Right ventricle myocardium superior (tissue), 1 donor: ENCODE data around the gene DDX55. TPM values are rescaled to one million over a fixed set of nuclear protein-coding genes. Genes with fewer than 3 reads are reported as not detected.
"Not testable (repeated sequence)": the region's sequence is repeated elsewhere in the genome, so short reads cannot be mapped to it uniquely, and the experiment has no call there.

ENCODE experiments used
- ATAC-seq: fragments of 200-7000 bp; cut with Tn5 transposase; one replicate; pipeline ENCODE4 v1.9.1; 2020; ENCODE audit warnings: mild to moderate bottlenecking; ENCODE audit not compliant: poor library complexity
- DNase-seq: peaks from one replicate; pipeline ENCODE4 v3.0.0-alpha.2; 2020
- intact Hi-C: fragments of 100-400 bp; cut with DNase I; formaldehyde crosslinking; loops from one replicate; pipeline ENCODE4 v1.11.2; 2022
- total RNA-seq: library from RNA; stranded (reverse); fragmentation: NEBNext Ultra II Directional; extraction: Animal tissue kit (Norgen Biotek cat#: 25700); gene quantifications from one replicate; pipeline ENCODE4 v1.2.1, GENCODE V29; 2021
- donor health status: DM: no; HTN: yes; CAD: no; lungs with severe emphysema.

DDX55 gene
- total RNA-seq, 1 donor from 2014 or later, result 4.0 TPM

DNA sequence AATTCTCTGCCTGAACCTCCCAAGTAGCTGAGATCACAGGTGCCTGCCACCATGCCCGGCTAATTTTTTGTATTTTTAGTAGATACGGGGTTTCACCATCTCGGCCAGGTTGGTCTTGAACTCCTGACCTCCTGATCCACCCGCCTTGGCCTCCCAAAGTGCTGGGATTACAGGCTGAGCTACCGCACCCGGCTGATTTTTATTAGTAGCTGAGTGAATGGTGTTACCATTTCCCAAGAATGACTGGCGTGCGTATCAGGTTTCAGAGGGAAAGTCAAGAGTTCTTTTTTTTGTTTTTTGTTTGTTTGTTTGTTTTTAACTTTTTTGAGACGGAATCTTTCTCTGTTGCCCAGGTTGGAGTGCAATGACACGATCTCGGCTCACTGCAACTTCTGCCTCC lies 1.6 kb downstream of the DDX55 start:
- intact Hi-C loops, DNase-seq, ATAC-seq: not testable (repeated sequence)

DNA sequence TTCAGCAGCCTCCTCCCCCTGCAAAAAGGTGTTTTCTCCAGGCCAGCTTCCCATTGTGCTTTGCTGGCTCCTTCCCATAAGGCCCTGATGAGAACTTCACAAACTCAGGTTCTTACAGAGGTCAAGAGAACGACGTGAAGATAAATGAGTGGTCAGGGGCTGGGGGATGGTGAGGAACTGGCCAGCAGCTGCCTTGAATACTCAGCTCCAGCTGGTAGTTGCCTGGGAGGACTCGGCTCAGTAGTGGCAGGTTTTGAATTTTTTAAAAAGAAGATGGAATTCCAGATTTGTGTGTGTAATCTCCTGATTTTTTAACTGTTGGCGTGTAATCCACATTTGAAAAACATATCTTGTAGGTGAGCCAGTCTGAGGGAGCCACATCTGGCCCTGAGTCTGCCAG lies 5.9 kb downstream of the DDX55 start:
- intact Hi-C loops, result no loop called here
- no peak for ATAC-seq
- no peak for DNase-seq

DNA sequence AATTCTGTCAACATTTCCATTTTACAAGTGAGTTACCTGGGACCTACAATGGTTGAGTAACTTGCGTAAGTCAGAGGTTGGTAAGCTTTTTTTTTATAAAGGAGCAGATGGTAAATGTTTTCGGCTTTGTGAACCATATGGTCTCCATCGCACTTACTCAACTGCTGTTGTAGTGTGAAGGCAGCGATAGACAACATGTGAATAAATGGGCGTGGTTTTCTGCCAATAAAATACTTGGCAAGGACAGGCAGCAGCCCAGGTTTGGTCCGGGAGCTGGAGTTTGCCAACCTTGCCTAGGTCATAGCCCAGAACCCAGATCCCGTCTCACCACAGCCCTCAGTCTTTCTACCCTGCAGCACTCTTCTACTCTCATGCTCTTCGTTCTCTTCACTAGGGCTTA lies 6.3 kb downstream of the DDX55 start:
- intact Hi-C loops, result no loop called here
- no peak for DNase-seq
- ATAC-seq, result no peak

DNA sequence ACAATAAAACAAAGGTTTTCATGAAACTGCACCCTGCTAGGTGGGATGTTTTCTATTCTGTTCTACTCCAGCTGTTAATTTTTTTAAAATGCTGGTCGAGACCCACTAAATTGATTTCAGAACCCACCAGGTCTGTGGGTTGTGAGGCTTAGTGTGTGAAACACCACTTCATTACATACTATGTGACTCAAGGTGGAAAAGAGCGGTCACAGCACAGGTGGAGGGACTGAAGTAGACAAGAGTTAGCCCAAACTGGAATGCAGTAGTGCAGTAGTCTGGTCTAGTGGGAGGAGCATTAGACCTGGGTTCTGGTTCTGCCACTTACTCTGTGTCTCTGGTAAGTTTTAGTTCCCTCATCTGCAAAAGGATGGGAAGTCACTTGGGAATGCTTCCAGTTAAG lies 12.2 kb downstream of the DDX55 start:
- no peak for DNase-seq
- intact Hi-C loops, result no loop called here
- no peak for ATAC-seq

DNA sequence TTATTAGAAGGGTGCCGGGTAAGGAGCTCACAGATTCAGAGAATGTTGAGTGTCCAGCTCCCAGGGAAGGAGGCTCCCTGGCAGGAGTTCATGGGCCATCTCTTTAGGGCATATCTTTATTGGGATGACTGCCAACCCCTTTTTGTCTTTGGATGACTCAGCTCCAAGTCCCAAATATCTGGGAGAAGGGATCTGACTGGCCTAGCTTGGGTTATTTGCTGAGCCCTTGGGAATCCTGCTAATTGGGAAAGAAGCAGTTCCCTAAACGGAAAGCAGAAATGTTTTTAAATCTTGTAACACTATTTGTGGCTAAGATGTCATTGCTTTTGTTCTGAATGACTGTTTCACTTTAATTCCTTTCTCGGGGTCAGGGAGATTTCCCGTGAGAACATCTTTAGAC lies 12.6 kb downstream of the DDX55 start:
- DNase-seq (no peak), ATAC-seq (no peak)
- intact Hi-C loops, result no loop called here

DNA sequence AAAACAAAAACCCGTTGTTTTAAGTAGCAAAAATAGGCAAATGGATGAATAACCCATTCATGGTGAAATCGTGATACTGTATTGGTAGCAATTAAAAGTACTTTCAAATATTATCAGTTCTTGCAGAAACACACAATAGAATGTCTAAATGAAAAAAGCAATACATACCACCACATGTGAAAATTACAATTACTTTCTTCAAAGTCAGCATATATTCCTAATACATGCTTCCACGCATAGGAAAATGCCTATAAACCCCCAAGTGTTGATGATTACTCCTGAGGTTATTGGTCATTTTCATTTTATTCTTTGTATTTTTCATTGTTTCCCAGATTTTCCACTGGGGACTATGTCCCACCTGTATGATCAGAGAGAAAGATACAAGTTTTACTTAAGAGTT lies 15.2 kb downstream of the DDX55 start:
- ATAC-seq (no peak), DNase-seq (no peak)
- intact Hi-C loops, result no loop called here

DNA sequence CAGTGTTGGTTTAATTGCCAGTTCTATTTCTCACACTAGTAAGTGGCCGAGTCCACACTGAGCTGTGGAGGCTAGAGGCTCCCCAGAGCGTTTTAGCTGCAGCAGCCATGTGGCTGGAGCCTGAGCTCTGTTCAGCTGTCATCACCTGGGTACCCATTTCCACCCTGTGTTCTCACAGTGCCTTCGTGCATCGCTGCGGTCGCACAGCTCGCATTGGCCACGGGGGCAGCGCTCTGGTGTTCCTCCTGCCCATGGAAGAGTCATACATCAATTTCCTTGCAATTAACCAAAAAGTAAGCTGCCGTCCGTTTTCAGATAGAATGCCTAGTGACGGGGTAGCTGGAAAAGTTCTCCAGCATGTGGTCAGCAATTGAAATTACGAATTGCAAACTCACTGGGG lies 15.7 kb downstream of the DDX55 start:
- intact Hi-C loops, result no loop called here
- ATAC-seq (no peak), DNase-seq (no peak)

DNA sequence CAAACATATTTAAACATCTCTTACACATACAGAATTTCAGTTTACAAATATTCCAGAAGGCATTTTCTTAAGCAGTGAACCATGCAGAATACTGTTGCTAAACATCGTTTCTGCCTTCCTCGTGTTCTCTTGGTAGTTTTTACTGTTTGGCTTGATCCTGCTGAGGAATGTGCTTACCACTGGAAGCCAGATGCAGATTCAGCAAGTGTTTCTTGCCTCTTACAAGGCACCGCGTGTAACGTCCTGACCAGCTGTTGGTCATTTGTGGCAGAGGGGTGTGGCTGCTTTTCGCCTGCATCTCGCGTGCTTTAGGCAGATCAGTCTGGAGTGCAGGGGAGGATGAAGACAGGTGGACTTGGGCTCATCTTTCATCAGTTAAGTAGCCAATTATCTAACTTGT lies 19.2 kb downstream of the DDX55 start:
- intact Hi-C loops, result no loop called here
- DNase-seq (no peak), ATAC-seq (no peak)

DNA sequence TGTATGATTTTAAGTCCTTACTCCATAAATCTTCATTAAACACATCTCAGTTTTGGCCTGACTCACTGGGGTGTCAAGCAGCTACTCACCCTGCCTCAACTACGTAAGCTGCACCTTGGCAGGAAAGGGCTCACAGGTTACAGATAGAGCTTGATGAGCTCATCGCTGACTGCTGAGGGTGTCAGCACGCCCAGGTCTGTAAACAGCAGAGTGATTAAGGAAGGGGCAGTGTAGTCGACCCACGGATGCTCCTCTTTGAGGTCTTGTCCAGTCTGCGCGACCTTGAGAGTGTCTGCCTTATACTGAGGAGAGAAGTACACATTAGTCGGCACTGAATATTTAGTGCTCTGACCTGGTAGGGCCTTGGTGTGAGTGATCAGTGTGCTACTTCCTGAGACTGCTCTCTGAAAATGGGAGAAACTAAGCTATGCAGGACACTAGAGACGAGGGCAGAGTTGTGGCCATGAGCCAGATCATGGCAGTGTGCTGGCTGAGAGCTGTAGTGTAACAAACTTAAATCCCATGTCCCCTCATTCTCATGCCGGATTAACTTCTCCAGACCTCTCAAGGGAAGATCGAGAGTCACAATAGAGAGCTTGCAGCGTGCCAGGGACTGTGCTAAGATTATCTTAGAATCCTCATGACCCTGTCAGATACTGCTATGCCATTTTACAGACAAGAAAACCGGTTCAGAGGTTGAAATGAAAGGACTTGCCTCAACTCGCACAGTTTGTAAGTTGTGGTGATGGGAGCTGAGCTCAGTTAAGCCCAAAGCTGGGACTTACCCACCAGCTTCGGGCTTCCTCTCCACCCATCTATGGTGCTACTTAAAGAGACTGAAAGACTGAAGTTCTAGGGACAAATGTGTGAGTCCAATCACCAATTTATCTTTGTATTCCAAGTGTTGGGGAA lies 20.0 kb downstream of the DDX55 start:
- DNase-seq (no peak), ATAC-seq (no peak)
- intact Hi-C loops, result no loop called here

DNA sequence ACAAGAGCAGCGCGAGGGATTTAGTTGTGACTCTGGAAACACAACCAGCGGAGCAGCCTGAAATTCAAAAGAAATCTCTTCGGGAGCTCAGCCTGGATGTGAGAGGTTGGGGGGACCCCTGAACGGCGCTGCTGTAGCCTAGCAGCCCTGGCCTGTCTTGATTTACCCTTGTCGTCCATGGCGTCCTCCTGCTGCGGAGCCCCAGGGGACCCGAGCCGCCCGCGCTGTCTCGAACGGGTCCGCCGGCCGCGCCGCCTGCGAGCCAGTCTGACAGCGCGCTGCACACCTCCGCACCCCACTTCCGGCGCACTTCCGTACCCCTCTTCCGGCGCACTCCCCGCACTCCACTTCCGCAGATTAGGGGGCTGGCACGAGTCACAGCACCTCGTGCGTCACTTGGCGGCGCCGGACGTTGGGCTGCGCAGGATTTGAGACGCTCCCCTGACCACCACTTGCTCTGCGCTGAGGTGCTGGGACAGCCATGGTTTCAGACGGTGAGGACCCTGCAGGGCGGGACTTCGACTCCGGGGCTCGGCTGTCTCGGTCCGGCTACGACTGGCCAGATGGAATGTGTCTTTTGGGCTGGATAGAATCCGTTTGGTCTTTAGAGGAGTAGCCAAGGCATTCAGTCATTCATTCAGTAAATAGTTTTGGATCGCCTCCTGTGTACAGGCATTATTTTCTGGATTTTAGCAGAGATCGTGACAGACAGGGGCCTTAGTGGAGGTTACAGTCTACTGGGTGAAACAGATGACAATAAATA lies 31.7 kb downstream of the DDX55 start, which contains the start of the genes EIF2B1 and GTF2H3:
Gene EIF2B1, minus strand, starts transcription at position 308 of the 763 bp plus-strand sequence. Its CDS starts 129 bp downstream, at position 179.
Gene GTF2H3, plus strand, starts transcription at position 451 of the 763 bp plus-strand sequence. Its CDS starts 31 bp downstream, at position 482.
- intact Hi-C loops, result no loop called here
- DNase-seq (peak; percentile 98), ATAC-seq (peak; percentile 100)

DNA sequence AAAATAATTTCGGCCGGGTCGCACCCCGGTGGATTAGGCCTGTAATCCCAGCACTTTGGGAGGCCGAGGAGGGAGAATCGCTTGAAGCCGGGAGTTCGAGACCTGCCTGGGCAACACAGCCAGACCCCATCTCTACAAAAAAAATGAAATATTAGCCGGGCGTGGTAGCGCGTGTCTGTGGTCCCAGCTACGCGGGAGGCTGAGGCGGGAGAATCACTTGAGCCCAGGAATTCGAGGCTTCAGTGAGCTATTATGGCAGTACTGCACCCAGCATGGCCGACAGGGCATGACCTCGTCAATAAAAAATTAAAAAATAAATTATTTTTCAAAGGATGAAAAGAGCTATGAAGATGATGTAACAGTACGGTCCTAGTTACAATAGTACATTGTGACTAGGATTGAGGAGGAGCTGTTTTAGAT lies 32.3 kb downstream of the DDX55 start:
- DNase-seq (no peak), ATAC-seq (no peak)
- intact Hi-C loops, result no loop called here

DNA sequence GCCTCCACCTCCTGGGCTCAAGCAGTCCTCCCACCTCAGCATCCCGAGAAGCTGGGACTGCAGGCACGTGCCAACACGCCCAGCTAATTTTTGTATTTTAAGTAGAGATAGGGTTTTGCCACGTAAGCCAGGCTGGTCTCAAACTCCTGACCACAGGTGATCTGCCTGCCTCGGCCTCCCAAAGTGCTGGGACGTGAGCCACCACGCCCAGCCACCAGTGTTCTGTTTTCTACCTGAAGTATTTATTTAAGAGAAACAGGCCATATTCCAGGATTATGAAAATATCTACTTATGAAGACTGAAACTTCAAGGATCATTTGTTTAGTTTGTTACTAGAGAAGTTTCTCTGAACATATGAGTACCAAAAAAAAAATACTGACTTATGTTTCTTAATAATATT lies 42.0 kb downstream of the DDX55 start:
- no peak for ATAC-seq
- intact Hi-C loops, result no loop called here
- no peak for DNase-seq

DNA sequence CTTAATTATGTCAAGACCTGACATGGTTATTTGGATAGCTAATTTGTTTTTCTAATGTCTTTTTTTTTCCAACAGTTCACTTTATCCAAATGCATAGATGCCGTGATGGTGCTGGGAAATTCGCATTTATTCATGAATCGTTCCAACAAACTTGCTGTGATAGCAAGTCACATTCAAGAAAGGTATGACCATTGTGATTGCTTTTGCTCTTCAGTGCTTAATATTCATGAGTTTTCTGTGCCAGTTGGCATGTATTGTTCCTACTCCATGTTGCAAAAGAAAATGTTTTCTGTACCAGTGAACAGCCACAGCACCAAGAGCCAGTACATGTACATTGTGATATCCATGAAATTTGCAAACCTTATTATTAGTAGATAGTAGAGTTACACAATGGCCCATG lies 43.5 kb downstream of the DDX55 start:
- ATAC-seq (no peak), DNase-seq (no peak)
- intact Hi-C loops, result no loop called here

DNA sequence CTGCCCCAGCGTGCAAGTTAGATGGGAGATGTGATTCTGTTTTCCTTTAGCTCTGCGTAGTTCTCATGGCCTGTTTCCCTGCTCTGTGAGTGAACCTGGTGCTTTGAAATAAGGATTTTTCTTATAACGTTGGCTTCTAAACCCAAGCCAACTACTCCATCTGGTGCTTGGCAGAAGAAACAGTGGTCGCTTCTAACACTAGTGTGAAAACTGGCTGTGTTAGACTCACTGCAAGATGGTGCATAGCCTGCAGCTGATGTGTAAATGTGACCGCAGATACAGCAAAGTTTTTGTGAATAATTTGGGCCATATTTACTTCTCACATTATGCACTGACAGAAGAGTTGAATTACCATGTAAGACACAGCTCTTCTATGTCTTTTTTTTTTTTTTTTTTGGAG lies 44.0 kb downstream of the DDX55 start:
- no peak for ATAC-seq
- DNase-seq, result no peak
- intact Hi-C loops, result no loop called here

DNA sequence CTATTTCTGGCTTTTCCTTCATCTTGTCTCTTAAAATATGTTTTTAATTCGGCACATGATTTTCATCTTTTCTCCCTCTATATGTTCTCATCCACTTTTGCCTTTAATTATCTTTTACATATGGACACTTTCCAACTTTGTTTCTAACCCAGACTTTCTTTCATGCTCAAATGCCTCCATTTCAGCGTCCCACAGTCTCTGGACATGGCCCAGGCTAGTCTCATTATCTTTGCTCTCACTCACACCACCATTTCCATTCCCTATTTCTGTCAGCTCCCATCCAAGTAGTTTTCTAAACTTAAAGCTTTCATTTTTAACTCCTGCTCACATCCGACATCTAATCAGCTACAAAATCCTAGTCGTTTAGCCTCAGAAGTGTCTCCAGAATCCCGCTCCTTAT lies 46.5 kb downstream of the DDX55 start:
- ATAC-seq, result no peak
- intact Hi-C loops, result no loop called here
- DNase-seq, result no peak

DNA sequence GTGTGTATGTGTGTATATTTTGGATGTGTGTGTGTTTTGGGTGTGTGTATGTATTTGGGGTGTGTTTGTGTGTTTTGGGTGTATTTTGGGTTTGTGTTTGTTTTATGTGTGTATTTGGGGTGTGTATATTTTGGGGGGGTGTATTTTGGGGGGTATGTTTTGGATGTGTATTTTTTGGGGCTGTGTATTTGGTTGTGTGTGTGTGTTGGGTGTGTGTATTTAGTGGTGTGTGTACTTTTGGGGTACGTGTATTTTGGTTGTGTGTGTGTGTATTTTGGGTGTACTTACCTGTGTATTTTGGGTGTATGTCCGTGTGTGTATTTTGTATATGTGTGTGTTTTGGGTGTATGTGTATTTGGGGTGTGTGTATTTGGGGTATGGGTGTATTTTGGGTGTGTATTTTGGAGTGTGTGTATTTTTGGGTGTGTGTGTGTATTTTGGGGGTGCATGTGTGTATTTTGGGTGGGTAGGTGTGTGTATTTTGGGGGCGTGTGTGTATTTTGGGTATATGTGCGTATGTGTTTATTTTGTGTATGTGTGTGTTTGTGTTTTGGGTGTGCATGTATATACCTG lies 52.3 kb downstream of the DDX55 start:
- DNase-seq (no peak), ATAC-seq (no peak)
- intact Hi-C loops, result no loop called here

DNA sequence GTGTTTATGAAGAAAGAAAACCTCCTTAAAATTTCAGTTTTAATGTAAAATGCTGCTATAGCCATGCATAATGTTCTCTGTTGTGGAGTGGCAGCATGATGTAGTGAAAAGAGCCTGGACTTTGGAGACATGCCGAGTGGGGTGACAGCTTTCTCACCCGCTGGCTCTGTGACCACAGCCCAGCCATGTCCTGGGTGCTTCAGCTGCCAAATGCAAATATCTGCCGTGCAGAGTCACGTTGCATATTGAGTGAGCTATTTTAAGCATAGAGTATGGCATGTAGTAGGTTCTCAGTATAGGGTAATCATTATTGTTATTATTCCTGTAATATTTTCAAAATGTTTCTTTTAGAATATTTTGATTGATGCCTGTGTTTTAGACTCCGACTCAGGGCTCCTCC lies 53.5 kb downstream of the DDX55 start:
- peak; percentile 57 for DNase-seq
- ATAC-seq, result peak; percentile 94
- intact Hi-C loops, result no loop called here

DNA sequence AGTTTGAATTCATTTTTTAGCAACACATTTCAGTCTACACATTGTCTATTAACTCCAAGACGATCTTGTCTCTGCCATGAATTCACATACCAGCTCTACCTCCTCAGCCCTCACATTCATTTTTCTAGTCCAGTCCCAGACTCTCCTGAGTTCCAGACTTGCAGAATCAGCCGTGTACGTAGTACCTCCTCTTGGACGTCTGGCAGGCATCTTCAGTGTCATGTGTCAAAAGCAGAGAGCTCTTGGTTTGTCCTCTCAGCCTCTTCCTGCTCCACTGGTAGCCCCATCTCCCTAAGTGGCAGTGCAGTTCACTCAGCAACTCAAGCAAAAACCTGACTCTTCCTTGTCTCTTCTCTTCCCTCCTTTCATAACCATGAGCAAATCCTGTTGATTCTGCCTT lies 54.5 kb downstream of the DDX55 start:
- ATAC-seq, result peak; percentile 38
- intact Hi-C loops, result no loop called here
- no peak for DNase-seq

DNA sequence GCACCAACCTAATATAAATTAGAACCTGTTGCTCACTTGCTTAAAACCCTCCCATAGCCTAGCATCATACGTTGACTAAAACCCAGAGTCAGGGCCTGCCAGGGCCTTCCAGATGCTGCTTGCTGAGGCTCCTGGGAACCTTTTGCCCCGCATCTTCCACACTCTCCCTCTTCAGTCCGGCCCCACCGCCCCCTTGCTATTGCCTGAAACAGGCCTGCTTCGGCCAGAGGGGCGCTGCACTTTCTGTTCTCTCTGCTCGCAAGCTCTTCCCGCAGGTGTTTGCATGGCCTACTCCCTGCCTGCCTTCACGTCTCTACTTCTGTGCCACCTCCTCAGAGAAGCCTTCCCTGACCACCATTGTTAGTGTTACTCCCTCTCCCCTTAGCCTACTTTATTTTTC lies 55.3 kb downstream of the DDX55 start:
- intact Hi-C loops, result no loop called here
- ATAC-seq (no peak), DNase-seq (no peak)
